HG03039 (cell line): ENCODE results near the gene PRR7.
A peak's percentile ranks its signal among the peaks of the same experiment; 100 is the strongest.

Experiments
- ATAC-seq: cut with Tn5 transposase; IDR thresholded peaks from one replicate; pipeline ENCODE4 v1.9.1; 2021; ENCODE audit warnings: mild to moderate bottlenecking, moderate library complexity; ENCODE audit not compliant: unreplicated experiment

PRR7 gene

GRCh38 chr5:177434942-177435738, 11.5 kb upstream of the PRR7 start:
- ATAC-seq = no peak

- ATAC-seq = no peak
Measured at GRCh38 chr5:177435847-177436536, 10.6 kb upstream of the PRR7 start.

GRCh38 chr5:177437623-177438022, 9.0 kb upstream of the PRR7 start:
- no peak for ATAC-seq

DNA sequence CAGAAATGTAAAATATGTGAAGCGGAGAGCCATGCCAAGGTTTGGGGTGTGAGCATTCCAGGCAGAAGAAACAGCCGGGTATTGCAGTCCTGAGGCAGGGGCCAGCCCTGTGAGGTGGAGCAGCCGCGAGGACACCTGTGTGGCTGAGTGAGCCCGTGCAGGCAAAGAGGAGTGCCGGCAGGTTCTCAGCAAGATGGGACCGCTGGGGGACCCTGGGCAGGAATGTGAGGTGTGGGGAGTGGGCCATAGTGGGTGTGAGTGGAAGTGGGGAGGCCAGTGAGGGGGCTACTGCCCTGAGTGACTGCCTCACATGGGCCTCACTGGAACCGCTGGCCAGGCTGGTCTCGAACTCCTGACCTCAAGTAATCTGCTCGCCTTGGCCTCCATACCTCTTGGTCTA, 8.1 kb upstream of the PRR7 start:
- ATAC-seq = no peak

GRCh38 chr5:177439518-177440053, 7.0 kb upstream of the PRR7 start:
- no peak for ATAC-seq

DNA sequence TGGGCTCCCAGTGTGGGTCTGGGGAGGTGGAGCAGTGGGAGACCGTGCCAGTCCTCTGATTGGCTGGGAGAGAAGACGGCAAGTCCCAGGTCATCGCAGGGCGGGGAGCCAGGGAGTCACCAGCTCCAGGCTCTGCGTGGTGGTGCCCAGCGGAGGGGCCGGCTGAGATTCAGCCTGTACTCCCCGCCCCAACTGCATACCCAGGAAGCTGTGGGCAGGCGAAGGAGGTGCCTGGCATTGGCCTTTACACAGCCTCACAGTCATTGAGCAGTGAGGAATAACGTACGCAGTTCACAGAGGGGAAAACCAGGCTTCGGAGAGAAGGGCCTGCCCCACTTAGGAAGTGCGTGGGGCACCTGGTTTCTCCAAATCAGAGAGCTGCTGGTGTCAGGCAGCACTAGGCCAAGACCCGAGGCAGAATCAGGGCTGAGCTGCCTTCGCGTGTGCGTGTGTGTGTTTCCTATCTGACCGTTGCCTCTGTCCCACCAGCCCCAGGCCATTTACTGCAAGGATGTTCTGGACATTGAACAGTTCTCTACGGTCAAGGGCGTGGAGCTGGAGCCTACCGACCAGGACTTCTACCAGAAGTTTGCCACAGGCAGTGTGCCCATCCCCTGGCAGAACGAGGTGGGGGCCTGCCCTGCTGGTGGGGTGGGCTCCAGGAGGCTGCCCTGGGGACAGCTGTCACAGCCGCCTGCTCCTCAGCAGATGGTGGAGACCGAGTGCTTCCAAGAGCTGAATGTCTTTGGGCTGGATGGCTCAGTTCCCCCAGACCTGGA, 6.2 kb upstream of the PRR7 start:
- no peak for ATAC-seq

DNA sequence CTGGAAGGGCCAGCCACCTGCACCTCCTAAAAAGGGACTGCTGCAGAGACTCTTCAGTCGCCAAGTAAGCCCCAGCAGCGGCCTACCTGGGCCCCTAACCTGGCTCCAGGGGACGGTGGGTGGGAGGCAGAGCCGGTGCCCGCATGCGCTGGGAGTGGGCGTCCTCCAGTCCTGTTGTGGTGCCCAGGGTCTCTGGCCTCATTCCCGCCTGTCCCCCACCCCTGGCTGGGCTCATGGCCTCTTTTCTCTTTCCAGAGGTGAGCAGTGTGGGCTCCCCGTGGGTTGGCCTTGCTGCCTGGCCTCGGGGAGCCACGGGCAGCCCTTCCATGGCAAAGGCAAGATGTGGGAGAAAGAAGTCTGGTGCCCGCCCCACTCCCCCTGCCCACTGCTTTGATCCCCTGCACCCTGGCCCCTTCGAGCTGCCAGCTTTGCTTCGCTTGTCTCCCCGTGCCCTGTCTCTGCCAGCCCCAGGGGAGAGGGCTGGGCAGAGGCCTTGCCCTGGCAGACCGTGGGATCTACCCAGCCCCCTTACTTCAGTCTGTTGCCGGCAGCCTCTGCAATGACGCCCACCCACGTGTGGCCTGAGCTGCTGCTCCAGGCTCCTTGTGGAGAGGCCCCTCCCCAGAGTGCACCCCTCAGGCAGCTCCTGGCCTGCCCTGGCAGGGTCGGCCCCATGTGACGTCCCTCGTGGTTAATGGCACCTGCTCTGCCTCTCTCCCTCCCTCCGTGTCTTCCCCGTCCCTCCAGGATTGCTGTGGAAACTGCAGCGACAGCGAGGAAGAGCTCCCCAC, 5.4 kb upstream of the PRR7 start:
- no peak for ATAC-seq

GRCh38 chr5:177442066-177442826, 4.4 kb upstream of the PRR7 start:
- ATAC-seq = no peak

GRCh38 chr5:177443144-177443983, 3.2 kb upstream of the PRR7 start:
- no peak for ATAC-seq

DNA sequence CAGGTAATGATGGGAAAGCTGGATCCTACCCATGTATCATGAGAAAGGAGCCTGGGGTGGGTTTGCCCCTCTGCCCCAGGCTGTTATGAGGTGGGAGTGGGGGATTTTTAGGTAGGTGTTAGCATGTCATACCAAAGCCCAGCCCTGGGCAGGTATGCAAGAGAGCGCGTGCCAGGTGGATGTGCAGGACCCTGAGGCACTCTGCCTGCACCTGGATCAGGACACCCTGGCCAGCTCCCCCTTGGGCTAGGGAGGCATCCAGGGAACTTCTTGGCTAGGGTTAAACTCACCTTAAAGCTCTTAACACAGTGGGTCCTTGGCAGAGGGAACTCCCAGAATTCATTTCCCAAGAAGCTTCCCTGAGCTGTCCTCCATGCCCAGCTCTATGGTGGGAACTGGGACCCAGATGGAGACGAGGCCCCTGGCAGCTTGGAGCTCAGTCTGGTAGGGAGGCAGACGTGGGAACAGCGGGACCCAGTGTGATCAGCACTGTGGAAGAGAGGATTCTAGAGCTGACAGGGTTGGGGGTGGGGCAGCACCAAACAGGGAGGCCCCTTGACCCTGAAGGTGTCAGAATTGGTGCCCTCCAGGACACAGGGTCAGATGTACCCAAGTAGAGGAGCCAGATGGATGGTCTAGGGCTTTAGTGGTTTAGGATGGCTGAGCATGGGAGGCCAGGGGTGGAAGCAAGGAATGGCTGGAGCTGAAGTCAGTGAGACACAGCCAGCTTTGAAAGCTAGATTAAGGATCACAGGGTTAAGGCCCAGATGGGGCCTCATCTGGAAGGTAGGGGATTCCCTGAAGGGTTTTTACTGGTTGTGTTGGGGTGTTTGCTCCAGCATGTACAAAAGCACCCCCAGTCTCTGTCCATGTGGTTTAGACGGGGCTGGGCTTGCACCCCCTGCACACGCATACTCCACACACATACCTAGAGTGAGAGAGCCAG, 2.2 kb upstream of the PRR7 start:
- no peak for ATAC-seq

DNA sequence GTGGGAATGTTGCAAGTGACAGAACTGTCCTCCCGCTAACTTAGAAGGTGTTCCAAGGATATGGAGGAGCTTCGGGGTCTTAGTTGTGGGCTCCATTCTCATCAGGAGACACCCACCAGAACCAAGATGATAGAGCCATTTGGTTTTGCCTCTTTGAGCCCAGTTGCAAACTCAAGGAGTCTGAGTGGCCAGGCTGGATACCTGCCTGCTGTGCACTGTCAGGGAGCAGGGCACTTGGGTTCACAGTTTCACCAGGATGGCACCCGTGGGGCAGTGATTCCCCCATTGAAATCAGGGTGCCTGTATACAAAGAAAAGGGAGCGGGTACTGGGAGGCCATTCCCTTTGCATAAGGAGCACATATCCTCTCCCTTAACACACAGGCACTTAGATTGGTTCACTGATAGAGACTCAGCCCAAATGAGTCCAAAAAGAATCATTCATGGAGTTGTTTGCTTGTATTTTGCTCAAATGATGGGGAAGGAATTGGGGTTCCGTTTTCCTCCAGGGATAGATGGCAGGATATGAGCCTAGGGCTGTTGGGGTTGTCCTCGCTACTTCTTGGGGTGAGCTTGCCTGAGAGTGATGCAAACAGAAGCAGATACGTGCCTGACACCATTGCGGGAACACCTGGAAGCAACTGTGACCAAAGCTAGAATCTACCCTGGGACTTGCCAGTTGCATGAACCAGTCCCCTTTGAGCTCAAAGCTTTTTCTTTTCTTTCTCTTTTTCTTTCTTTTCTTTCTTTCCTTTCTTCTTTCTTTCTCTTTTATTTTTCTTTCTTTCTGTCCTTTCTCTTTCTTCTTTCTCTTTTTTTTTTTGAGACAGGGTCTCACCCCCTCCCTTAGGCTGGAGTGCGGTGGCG, 1.3 kb upstream of the PRR7 start:
- ATAC-seq = no peak

DNA sequence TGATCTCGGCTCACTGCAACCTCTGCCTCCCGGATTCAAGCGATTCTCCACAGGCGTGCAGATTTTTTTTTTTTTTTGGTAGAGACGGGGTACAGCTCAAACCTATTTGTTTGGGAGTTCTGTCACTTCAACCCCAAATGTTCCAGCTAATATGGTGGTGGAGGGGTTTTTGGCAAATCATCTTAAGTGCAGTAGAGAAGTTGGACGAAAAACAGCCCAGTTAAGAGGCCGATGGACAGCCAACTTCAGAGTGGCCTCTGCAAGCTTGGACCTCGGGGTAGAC, 756 bp upstream of the PRR7 start:
- no peak for ATAC-seq

- ATAC-seq = peak; percentile 34
Measured at GRCh38 chr5:177447066-177447610, 524 bp downstream of the PRR7 start.

DNA sequence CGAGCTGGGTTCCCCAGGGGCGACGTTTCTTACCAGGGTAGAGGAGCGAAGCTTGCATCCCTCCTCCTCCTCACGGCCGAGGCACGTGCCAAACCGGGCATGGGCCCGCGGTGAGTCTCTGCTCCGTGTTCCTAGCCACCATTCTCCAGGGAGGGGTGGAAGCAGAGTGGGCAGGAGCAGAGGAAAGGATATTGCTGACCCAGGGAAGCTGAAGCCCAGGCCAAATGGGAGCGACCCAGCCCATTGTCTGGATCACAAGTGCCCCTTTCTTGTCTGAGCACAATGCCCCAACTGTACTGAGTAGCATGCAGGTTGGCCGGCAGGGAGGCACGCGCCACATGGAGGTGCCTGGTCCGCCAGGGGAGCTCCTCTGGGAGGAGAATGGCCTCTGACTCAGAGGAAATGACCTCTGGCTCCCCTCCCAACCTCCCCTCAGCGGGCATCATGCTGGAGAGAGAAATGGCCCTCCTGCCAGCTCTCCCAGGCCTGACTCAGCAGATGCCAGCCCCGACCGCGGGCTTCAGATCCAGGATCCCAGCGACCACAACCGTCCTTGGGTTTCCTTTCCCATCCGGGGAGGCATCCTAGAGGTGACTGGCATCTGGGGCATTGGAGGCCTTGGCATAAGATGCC, 1.1 kb downstream of the PRR7 start:
- ATAC-seq = no peak

GRCh38 chr5:177448244-177448950, 1.8 kb downstream of the PRR7 start:
- ATAC-seq = no peak
